ENCODE measurements around the gene PFKFB1.

The PFKFB1 gene

GRCh38 chrX:54931107-54931506 lies 62.9 kb downstream of the PFKFB1 start:
- in situ Hi-C loops (cut with HindIII; ENCODE audit: low sequenced_read_pairs), result no loop called here

GRCh38 chrX:54930291-54931049 lies 63.5 kb downstream of the PFKFB1 start:
- H3K4me3 ChIP-seq (ENCODE audit: low read depth, low read length), result no peak overlapping the region
- no peak for TF ChIP-seq CTCF (IDR thresholded peaks at IDR 0.05; ENCODE audit: low read depth, low read length, missing control alignments)
- in situ Hi-C loops (cut with HindIII; ENCODE audit: low sequenced_read_pairs), result no loop called here
- DNase-seq (ENCODE audit: low read depth), result no peak

More at GRCh38 chrX:54931107-54931506, 62.9 kb downstream of the PFKFB1 start:
- TF ChIP-seq CTCF (IDR thresholded peaks at IDR 0.05; ENCODE audit: low read depth, low read length, missing control alignments), result no peak
- DNase-seq (ENCODE audit: low read depth), result no peak
- no peak overlapping the region for H3K4me3 ChIP-seq (ENCODE audit: low read depth, low read length)

- in situ Hi-C loops (cut with HindIII; ENCODE audit: low sequenced_read_pairs), result loop anchor here (5.0 kb wide), 1 partner anchor 88 kb away; no protein-coding TSS in a partner anchor
Observed at GRCh38 chrX:54928876-54929275, 65.1 kb downstream of the PFKFB1 start.

GRCh38 chrX:54926978-54927377 lies 67.0 kb downstream of the PFKFB1 start:
- in situ Hi-C loops (cut with HindIII; ENCODE audit: low sequenced_read_pairs), result loop anchor here (5.0 kb wide), 1 partner anchor 90 kb away; no protein-coding TSS in a partner anchor
- H3K4me3 ChIP-seq (ENCODE audit: low read depth, low read length), result no peak overlapping the region
- TF ChIP-seq CTCF (IDR thresholded peaks at IDR 0.05; ENCODE audit: low read depth, low read length, missing control alignments), result no peak
- DNase-seq (ENCODE audit: low read depth), result no peak

More at GRCh38 chrX:54928876-54929275, 65.1 kb downstream of the PFKFB1 start:
- TF ChIP-seq CTCF (IDR thresholded peaks at IDR 0.05; ENCODE audit: low read depth, low read length, missing control alignments), result no peak
- DNase-seq (ENCODE audit: low read depth), result no peak
- H3K4me3 ChIP-seq (ENCODE audit: low read depth, low read length), result no peak overlapping the region

GRCh38 chrX:54923376-54923775 lies 70.6 kb downstream of the PFKFB1 start:
- TF ChIP-seq CTCF (IDR thresholded peaks at IDR 0.05; ENCODE audit: low read depth, low read length, missing control alignments), result no peak
- DNase-seq (ENCODE audit: low read depth), result no peak
- H3K4me3 ChIP-seq (ENCODE audit: low read depth, low read length), result no peak overlapping the region
- in situ Hi-C loops (cut with HindIII; ENCODE audit: low sequenced_read_pairs), result no loop called here

- in situ Hi-C loops (cut with HindIII; ENCODE audit: low sequenced_read_pairs), result no loop called here
- TF ChIP-seq CTCF (IDR thresholded peaks at IDR 0.05; ENCODE audit: low read depth, low read length, missing control alignments), result no peak
- DNase-seq (ENCODE audit: low read depth), result no peak
- no peak overlapping the region for H3K4me3 ChIP-seq (ENCODE audit: low read depth, low read length)
Observed at GRCh38 chrX:54922547-54922946, 71.4 kb downstream of the PFKFB1 start.

Measured in astrocyte of the cerebellum (primary cell).